ENCODE measurements around the gene PTGDS. TPM values are rescaled to one million over a fixed set of nuclear protein-coding genes. Genes with fewer than 3 reads are reported as not detected.

Gene PTGDS
- total and polyA plus RNA-seq, 9 of the 15 experiments (the other 6 are each of a cell fraction or from before 2014, with no cell fraction given): 0.46 to 7.1 (median 2.0) TPM

DNA sequence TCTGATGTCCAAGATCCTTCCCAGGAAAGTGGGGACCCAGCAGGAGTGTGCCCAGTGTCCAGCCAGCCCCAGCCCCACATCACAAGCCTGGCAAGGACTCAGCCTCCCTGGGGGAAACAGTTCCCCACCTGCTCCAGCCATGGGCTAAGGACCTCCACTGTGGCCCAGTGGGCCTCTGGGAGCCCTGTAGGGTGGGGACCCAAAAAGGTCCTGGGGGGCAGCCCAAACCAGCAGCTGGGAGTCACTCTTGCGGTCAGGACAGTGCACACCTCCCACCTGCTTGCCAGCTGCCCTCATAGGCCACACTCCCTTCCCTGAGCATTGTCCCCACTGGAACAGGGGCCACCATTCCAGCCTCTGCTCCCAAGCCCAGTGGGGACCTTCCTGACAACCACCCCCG is 49.1 kb downstream of the PTGDS start:
- Histone ChIP-seq H3K27me3 (ENCODE audit: control insufficient read depth in 2 of 2, insufficient read depth in 2 of 2, low read length in 2 of 2) (no peaks in the 10 kb centered on the region), H3K27ac (ENCODE audit: extremely low read depth, low read depth, low read length) (no peak overlapping the region), H3K4me2 (ENCODE audit: insufficient read depth, low read length) (no peak overlapping the region), H3K4me3 (no peak overlapping the region), H2AFZ (ENCODE audit: low read depth, low read length) (no peak overlapping the region), H3K36me3 (ENCODE audit: control insufficient read depth, insufficient read depth, low read length) (no peaks in the 10 kb centered on the region), H3K79me2 (ENCODE audit: control insufficient read depth, insufficient read depth, low read length) (peaks cover 3% of the 10 kb centered on the region; the same call in 1 of the 3 replicates), H3K9ac (ENCODE audit: insufficient read depth in 1 of 2, low read depth in 2 of 2, low read length in 2 of 2) (no peak overlapping the region), H4K20me1 (replicated peaks; ENCODE audit: control insufficient read depth, insufficient read depth, low read length) (0 out of 2 replicates have a peak, but pooled peaks cover 4% of the 10 kb centered on the region), H3K9me3 (replicated peaks; ENCODE audit: control insufficient read depth, insufficient read depth, low read depth, low read length) (no peaks in the 10 kb centered on the region), H3K4me1 (replicated peaks in 1 of 2; ENCODE audit: control insufficient read depth in 2 of 2, insufficient read depth in 2 of 2, low read length in 2 of 2) (peaks cover 13 to 94% of the 10 kb centered on the region in 2 experiments), H3K9me1 (ENCODE audit: control insufficient read depth, insufficient read depth, low read length) (no peaks in the 10 kb centered on the region)
- ATAC-seq (no peak), DNase-seq (ENCODE audit: extremely low read depth in 1 of 4, low spot score in 3 of 4) (no peak), FAIRE-seq (no peak)
- POLR2A ChIA-PET: interaction anchor here (0.6 to 1.6 kb wide), 7 partner anchors 8 to 681 kb away, joined by 3 to 4 read pairs (median 3); partner anchors contain the start of genes AJM1 and NPDC1
- intact Hi-C loops (cut with micrococcal nuclease) (no loop called here), in situ Hi-C loops (cut with MboI) (no loop called here)
- CTCF ChIA-PET (ENCODE audit: low intra/inter-chr PET ratio): no interaction called here
- WGBS (ENCODE audit: insufficient coverage, low coverage, missing lambda C conversion rate): 69% methylated on average over 2 of the region's 2 CpGs
- no TSS peak for BruUV-seq (replicated peaks)
- TF ChIP-seq ZNF57 (CRISPR knock-in tag; IDR thresholded peaks at IDR 0.05) (no peak), BCOR (IDR thresholded peaks at IDR 0.05) (no peak), ZNF239 (CRISPR knock-in tag; IDR thresholded peaks at IDR 0.05) (no peak), TEAD1 (CRISPR knock-in tag; IDR thresholded peaks at IDR 0.05) (no peak), ZNF347 (CRISPR knock-in tag; IDR thresholded peaks at IDR 0.05; ENCODE audit: low read depth) (no peak), NR1H2 (CRISPR knock-in tag; IDR thresholded peaks at IDR 0.05) (no peak), RFX1 (IDR thresholded peaks at IDR 0.05) (no peak), ZNF212 (CRISPR knock-in tag; IDR thresholded peaks at IDR 0.05) (no peak), NCOR1 (IDR thresholded peaks at IDR 0.05) (no peak)
- TF ChIP-seq, protein P1, sequence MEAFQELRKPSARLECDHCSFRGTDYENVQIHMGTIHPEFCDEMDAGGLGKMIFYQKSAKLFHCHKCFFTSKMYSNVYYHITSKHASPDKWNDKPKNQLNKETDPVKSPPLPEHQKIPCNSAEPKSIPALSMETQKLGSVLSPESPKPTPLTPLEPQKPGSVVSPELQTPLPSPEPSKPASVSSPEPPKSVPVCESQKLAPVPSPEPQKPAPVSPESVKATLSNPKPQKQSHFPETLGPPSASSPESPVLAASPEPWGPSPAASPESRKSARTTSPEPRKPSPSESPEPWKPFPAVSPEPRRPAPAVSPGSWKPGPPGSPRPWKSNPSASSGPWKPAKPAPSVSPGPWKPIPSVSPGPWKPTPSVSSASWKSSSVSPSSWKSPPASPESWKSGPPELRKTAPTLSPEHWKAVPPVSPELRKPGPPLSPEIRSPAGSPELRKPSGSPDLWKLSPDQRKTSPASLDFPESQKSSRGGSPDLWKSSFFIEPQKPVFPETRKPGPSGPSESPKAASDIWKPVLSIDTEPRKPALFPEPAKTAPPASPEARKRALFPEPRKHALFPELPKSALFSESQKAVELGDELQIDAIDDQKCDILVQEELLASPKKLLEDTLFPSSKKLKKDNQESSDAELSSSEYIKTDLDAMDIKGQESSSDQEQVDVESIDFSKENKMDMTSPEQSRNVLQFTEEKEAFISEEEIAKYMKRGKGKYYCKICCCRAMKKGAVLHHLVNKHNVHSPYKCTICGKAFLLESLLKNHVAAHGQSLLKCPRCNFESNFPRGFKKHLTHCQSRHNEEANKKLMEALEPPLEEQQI (IDR thresholded peaks at IDR 0.05): no peak
- TF ChIP-seq, protein P2, sequence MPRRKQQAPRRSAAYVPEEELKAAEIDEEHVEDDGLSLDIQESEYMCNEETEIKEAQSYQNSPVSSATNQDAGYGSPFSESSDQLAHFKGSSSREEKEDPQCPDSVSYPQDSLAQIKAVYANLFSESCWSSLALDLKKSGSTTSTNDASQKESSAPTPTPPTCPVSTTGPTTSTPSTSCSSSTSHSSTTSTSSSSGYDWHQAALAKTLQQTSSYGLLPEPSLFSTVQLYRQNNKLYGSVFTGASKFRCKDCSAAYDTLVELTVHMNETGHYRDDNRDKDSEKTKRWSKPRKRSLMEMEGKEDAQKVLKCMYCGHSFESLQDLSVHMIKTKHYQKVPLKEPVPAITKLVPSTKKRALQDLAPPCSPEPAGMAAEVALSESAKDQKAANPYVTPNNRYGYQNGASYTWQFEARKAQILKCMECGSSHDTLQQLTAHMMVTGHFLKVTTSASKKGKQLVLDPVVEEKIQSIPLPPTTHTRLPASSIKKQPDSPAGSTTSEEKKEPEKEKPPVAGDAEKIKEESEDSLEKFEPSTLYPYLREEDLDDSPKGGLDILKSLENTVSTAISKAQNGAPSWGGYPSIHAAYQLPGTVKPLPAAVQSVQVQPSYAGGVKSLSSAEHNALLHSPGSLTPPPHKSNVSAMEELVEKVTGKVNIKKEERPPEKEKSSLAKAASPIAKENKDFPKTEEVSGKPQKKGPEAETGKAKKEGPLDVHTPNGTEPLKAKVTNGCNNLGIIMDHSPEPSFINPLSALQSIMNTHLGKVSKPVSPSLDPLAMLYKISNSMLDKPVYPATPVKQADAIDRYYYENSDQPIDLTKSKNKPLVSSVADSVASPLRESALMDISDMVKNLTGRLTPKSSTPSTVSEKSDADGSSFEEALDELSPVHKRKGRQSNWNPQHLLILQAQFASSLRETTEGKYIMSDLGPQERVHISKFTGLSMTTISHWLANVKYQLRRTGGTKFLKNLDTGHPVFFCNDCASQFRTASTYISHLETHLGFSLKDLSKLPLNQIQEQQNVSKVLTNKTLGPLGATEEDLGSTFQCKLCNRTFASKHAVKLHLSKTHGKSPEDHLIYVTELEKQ (CRISPR knock-in tag; IDR thresholded peaks at IDR 0.05): no peak
- TF ChIP-seq, protein P3, sequence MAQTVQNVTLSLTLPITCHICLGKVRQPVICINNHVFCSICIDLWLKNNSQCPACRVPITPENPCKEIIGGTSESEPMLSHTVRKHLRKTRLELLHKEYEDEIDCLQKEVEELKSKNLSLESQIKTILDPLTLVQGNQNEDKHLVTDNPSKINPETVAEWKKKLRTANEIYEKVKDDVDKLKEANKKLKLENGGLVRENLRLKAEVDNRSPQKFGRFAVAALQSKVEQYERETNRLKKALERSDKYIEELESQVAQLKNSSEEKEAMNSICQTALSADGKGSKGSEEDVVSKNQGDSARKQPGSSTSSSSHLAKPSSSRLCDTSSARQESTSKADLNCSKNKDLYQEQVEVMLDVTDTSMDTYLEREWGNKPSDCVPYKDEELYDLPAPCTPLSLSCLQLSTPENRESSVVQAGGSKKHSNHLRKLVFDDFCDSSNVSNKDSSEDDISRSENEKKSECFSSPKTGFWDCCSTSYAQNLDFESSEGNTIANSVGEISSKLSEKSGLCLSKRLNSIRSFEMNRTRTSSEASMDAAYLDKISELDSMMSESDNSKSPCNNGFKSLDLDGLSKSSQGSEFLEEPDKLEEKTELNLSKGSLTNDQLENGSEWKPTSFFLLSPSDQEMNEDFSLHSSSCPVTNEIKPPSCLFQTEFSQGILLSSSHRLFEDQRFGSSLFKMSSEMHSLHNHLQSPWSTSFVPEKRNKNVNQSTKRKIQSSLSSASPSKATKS (CRISPR knock-in tag; IDR thresholded peaks at IDR 0.05): no peak
- TF ChIP-seq, protein P4, sequence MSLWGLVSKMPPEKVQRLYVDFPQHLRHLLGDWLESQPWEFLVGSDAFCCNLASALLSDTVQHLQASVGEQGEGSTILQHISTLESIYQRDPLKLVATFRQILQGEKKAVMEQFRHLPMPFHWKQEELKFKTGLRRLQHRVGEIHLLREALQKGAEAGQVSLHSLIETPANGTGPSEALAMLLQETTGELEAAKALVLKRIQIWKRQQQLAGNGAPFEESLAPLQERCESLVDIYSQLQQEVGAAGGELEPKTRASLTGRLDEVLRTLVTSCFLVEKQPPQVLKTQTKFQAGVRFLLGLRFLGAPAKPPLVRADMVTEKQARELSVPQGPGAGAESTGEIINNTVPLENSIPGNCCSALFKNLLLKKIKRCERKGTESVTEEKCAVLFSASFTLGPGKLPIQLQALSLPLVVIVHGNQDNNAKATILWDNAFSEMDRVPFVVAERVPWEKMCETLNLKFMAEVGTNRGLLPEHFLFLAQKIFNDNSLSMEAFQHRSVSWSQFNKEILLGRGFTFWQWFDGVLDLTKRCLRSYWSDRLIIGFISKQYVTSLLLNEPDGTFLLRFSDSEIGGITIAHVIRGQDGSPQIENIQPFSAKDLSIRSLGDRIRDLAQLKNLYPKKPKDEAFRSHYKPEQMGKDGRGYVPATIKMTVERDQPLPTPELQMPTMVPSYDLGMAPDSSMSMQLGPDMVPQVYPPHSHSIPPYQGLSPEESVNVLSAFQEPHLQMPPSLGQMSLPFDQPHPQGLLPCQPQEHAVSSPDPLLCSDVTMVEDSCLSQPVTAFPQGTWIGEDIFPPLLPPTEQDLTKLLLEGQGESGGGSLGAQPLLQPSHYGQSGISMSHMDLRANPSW (CRISPR knock-in tag; IDR thresholded peaks at IDR 0.05): no peak
